ENCODE measurements around the gene ZMIZ2. TPM values are rescaled to one million over a fixed set of nuclear protein-coding genes. Genes with fewer than 3 reads are reported as not detected.

Gene ZMIZ2
- total and polyA plus RNA-seq, 9 of the 15 experiments (the other 6 are each of a cell fraction or from before 2014, with no cell fraction given) = 0.13 to 40.3 (median 4.9) TPM

DNA sequence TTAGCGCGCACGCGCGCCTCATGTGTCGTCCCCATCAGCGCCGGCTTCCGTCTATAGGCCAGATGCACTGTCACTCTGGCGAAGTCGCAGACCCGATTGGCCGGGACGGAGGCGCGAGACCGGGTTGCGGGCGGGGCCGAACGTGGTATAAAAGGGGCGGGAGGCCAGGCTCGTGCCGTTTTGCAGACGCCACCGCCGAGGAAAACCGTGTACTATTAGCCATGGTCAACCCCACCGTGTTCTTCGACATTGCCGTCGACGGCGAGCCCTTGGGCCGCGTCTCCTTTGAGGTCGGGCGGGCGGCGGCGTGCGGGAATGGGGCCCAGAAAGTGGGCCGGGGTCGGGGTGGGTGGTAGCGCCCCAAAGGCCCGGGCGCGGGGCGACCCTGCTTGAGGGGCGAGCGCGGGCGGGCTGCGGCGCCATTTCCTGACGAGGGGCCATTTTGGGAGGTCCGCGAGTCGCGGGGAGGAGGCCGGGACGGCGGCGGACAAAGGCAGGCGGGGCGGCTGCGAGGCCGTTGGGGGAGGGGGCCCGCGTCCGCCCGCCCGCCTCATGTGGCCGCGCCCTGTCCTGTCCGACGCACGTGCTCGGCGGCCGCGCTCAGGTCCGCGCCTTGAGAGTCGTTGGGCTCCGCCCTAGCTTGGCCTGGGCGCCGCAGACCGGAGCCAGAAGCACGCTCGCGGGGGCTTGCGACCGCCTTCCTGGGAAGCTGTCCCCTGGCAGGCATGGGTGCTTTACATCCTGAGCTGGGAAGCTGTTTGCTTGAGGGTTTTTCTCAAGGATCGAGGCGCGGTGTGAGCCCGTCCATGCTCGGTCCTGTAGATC, 48.1 kb downstream of the ZMIZ2 start, which contains the start of gene PPIA (continued):
- TF ChIP-seq, protein P1, sequence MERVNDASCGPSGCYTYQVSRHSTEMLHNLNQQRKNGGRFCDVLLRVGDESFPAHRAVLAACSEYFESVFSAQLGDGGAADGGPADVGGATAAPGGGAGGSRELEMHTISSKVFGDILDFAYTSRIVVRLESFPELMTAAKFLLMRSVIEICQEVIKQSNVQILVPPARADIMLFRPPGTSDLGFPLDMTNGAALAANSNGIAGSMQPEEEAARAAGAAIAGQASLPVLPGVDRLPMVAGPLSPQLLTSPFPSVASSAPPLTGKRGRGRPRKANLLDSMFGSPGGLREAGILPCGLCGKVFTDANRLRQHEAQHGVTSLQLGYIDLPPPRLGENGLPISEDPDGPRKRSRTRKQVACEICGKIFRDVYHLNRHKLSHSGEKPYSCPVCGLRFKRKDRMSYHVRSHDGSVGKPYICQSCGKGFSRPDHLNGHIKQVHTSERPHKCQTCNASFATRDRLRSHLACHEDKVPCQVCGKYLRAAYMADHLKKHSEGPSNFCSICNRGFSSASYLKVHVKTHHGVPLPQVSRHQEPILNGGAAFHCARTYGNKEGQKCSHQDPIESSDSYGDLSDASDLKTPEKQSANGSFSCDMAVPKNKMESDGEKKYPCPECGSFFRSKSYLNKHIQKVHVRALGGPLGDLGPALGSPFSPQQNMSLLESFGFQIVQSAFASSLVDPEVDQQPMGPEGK (CRISPR knock-in tag; IDR thresholded peaks at IDR 0.05; ENCODE audit: borderline replicate concordance) = no peak
- TF ChIP-seq ASH1L (IDR thresholded peaks at IDR 0.05; ENCODE audit: borderline replicate concordance, low read depth, partially characterized antibody) = peak; percentile 88
- TF ChIP-seq ESRRB (CRISPR knock-in tag; IDR thresholded peaks at IDR 0.05; ENCODE audit: borderline replicate concordance) = no peak
- no peak for TF ChIP-seq MCM5 (IDR thresholded peaks at IDR 0.05; ENCODE audit: low read depth)
- no peak for TF ChIP-seq MECOM (CRISPR knock-in tag; IDR thresholded peaks at IDR 0.05)
- TF ChIP-seq ELF2 (CRISPR knock-in tag; IDR thresholded peaks at IDR 0.05) = peak; percentile 65; the same call in 1 of the 2 replicates
- no peak for TF ChIP-seq HDAC6 (IDR thresholded peaks at IDR 0.05; ENCODE audit: low read depth, low read length)
- TF ChIP-seq CCNT2 (IDR thresholded peaks at IDR 0.05; ENCODE audit: borderline replicate concordance, extremely low read depth, insufficient read length, low read depth, low read length) = peak; percentile 91
- TF ChIP-seq ARID4B (CRISPR knock-in tag; IDR thresholded peaks at IDR 0.05) = peak; percentile 96
- no peak for TF ChIP-seq EHMT2 (IDR thresholded peaks at IDR 0.05)
- TF ChIP-seq TFAP4 (CRISPR knock-in tag; IDR thresholded peaks at IDR 0.05; ENCODE audit: borderline replicate concordance) = peak; percentile 62
- no peak for TF ChIP-seq ZNF436 (CRISPR knock-in tag; IDR thresholded peaks at IDR 0.05)
- peak; percentile 88; the same call in 1 of the 2 replicates for TF ChIP-seq ILF3 (IDR thresholded peaks at IDR 0.05; ENCODE audit: borderline replicate concordance)
- TF ChIP-seq ZBTB34 (CRISPR knock-in tag; IDR thresholded peaks at IDR 0.05) = no peak
